GM12878 (cell line): ENCODE results near the gene NET1. TPM values are rescaled to one million over a fixed set of nuclear protein-coding genes. Genes with fewer than 3 reads are reported as not detected.

ENCODE experiments used
- ATAC-seq: fragments of 200-7000 bp; cut with Tn5 transposase; 3 replicates; pipeline ENCODE4 v1.9.1; 2020; ENCODE audit warnings: mild to moderate bottlenecking, moderate library complexity
- BruUV-seq: library from RNA; stranded (reverse); fragments of 400-500 nt; replicated peaks from 2 replicates; lab custom pipeline; 2021; lab: Mats Ljungman, UMichigan
- CTCF ChIA-PET: fragments of 300-600 bp; sonication (Branson Sonifier 250); formaldehyde crosslinking; extraction: SDS; loops from one replicate; lab custom pipeline; 2021; ENCODE audit warnings: inconsistent platforms; lab: Yijun Ruan, JAX
- POLR2A ChIA-PET: fragments of 350-600 bp; formaldehyde crosslinking; extraction: SDS; loops from one replicate; lab custom pipeline; 2021; ENCODE audit warnings: inconsistent platforms; lab: Charles Lee
- RAD21 ChIA-PET: fragments of 300-600 bp; sonication (Branson Sonifier 250); formaldehyde crosslinking; loops from one replicate; lab custom pipeline; 2023; ENCODE audit warnings: antibody characterized with exemption; ENCODE audit not compliant: unreplicated experiment; lab: Charles Lee
- SMC1A ChIA-PET: fragments of 300-600 bp; sonication (Branson Sonifier 250); formaldehyde crosslinking; loops from one replicate; lab custom pipeline; 2023; ENCODE audit not compliant: unreplicated experiment, uncharacterized antibody; lab: Charles Lee
- DNase-seq: peaks from one replicate; pipeline ENCODE4 v3.0.0-alpha.2; 2011; ENCODE audit warnings: low read depth, low spot score
- FAIRE-seq: peaks from 3 replicates; lab custom pipeline; 2011; peaks lifted over from hg19 to GRCh38; lab: Jason Lieb, UNC
- H2AFZ ChIP-seq: 2 replicates; pipeline ENCODE4 v1.6.0; 2011; ENCODE audit warnings: low read depth, low read length, control low read depth; ENCODE audit not compliant: control insufficient read depth
- H3K27ac ChIP-seq: 2 replicates; pipeline ENCODE4 v1.5.1; 2011; ENCODE audit warnings: control low read depth; ENCODE audit not compliant: control insufficient read depth, insufficient read depth
- H3K27me3 ChIP-seq, 2 experiments: replicated peaks in 1 of 2; 2 replicates each; pipeline versions ENCODE4 v1.6.0 to v1.6.1; 2011; ENCODE audit warnings: low read length in 1 of 2; ENCODE audit not compliant: control insufficient read depth in 2 of 2, insufficient read depth in 2 of 2
- H3K36me3 ChIP-seq, 2 experiments: 2 replicates each; pipeline ENCODE4 v1.5.1; 2011; ENCODE audit warnings: low read length in 1 of 2; ENCODE audit not compliant: control insufficient read depth in 2 of 2, insufficient read depth in 2 of 2
- H3K4me1 ChIP-seq: 2 replicates; pipeline ENCODE4 v1.6.1; 2011; ENCODE audit warnings: mild to moderate bottlenecking, low read length, moderate library complexity, mixed read lengths; ENCODE audit not compliant: control insufficient read depth, insufficient read depth
- H3K4me2 ChIP-seq: 2 replicates; pipeline ENCODE4 v1.6.0; 2011; ENCODE audit warnings: control low read depth; ENCODE audit not compliant: control insufficient read depth, insufficient read depth
- H3K4me3 ChIP-seq: fragments of 200-600 bp; sonication (generic); 2 replicates; pipeline ENCODE4 v1.5.1; 2016
- H3K79me2 ChIP-seq: 2 replicates; pipeline ENCODE4 v1.6.0; 2011; ENCODE audit warnings: low read length; ENCODE audit not compliant: control insufficient read depth, insufficient read depth
- H3K9ac ChIP-seq: 2 replicates; pipeline ENCODE4 v1.8.0; 2011; ENCODE audit warnings: low read length, control low read depth, mixed read lengths; ENCODE audit not compliant: control insufficient read depth, insufficient read depth
- H3K9me3 ChIP-seq: replicated peaks from 3 replicates; pipeline ENCODE4 v1.5.1; 2011; ENCODE audit warnings: mild to moderate bottlenecking, low read length; ENCODE audit not compliant: control insufficient read depth, insufficient read depth
- H4K20me1 ChIP-seq: 2 replicates; pipeline ENCODE4 v1.6.0; 2011; ENCODE audit not compliant: control insufficient read depth, insufficient read depth
- CEBPB ChIP-seq, 2 experiments: fragments of 150-350 bp in 1 of 2; IDR thresholded peaks; 2 replicates each; pipeline ENCODE4 v1.6.1; 2012 to 2014; ENCODE audit warnings: low read depth in 2 of 2, low read length in 2 of 2, borderline replicate concordance in 1 of 2, inconsistent platforms in 1 of 2
- CEBPZ ChIP-seq: fragments of 150-350 bp; IDR thresholded peaks from 2 replicates; pipeline ENCODE4 v1.6.1; 2016; ENCODE audit warnings: low read depth, low read length
- CHD1 ChIP-seq: IDR thresholded peaks from 2 replicates; pipeline ENCODE4 v1.6.1; 2012; ENCODE audit warnings: low read depth, low read length, improper control_type of control experiment
- ESRRA ChIP-seq: IDR thresholded peaks from 2 replicates; pipeline ENCODE4 v1.6.1; 2012; ENCODE audit warnings: mild to moderate bottlenecking, low read length, improper control_type of control experiment
- HSF1 ChIP-seq: fragments of 150-350 bp; IDR thresholded peaks from 2 replicates; pipeline ENCODE4 v1.6.1; 2014; ENCODE audit warnings: mild to moderate bottlenecking, low read depth, low read length
- KDM1A ChIP-seq: fragments of 200-600 bp; sonication (generic); IDR thresholded peaks from 2 replicates; pipeline ENCODE4 v1.6.1; 2016; ENCODE audit warnings: borderline replicate concordance
- MLLT1 ChIP-seq: fragments of 450-650 bp; IDR thresholded peaks from 2 replicates; pipeline ENCODE4 v1.6.1; 2016; ENCODE audit warnings: mild to moderate bottlenecking
- MYC ChIP-seq: IDR thresholded peaks from 2 replicates; pipeline ENCODE4 v1.6.1; 2011; ENCODE audit warnings: mild to moderate bottlenecking, low read length, moderate library complexity, inconsistent platforms; ENCODE audit not compliant: insufficient read depth, insufficient replicate concordance, insufficient read length, severe bottlenecking
- NFYB ChIP-seq: IDR thresholded peaks from 2 replicates; pipeline ENCODE4 v1.6.1; 2011; ENCODE audit warnings: low read depth, mild to moderate bottlenecking, low read length, improper control_type of control experiment, moderate library complexity; ENCODE audit not compliant: insufficient read depth
- RELA ChIP-seq: fragments of 450-650 bp; IDR thresholded peaks from 2 replicates; pipeline ENCODE4 v1.8.0; 2014; ENCODE audit warnings: borderline replicate concordance; ENCODE audit not compliant: partially characterized antibody
- USF1 ChIP-seq: IDR thresholded peaks from 2 replicates; pipeline ENCODE4 v1.6.1; 2011; ENCODE audit warnings: borderline replicate concordance, low read depth, mild to moderate bottlenecking, moderate library complexity, mixed read lengths, low read length; ENCODE audit not compliant: insufficient read depth; ENCODE audit errors: extremely low read length
- ZBTB11 ChIP-seq: fragments of 450-650 bp; formaldehyde crosslinking; IDR thresholded peaks from 2 replicates; pipeline ENCODE4 v1.5.0; 2022; ENCODE audit warnings: mild to moderate bottlenecking, missing genetic modification characterization
- ZNF24 ChIP-seq: fragments of 450-650 bp; IDR thresholded peaks from 2 replicates; pipeline ENCODE4 v1.6.1; 2017; ENCODE audit warnings: antibody characterized with exemption, mild to moderate bottlenecking
- WGBS: methylation state at CpG from one replicate; pipeline ENCODE4 v1.1.6; 2016; ENCODE audit warnings: low lambda C conversion rate; ENCODE audit not compliant: insufficient replicate concordance, insufficient coverage; ENCODE audit errors: missing lambda C conversion rate; 5-methylcytosine and 5-hydroxymethylcytosine counted together
- in situ Hi-C: fragments of 300-500 bp; cut with MboI; formaldehyde crosslinking; loops from 9 replicates; pipeline ENCODE4 v1.14.3; 2018; ENCODE audit warnings: mixed read lengths
- intact Hi-C: fragments of 100-400 bp; cut with micrococcal nuclease; formaldehyde crosslinking; loops from one replicate; pipeline ENCODE4 v1.14.2; 2022; ENCODE audit not compliant: unreplicated experiment
- polyA plus RNA-seq, 11 experiments: library from polyadenylated mRNA; depleted of rRNA in 4 of 11; unstranded in 6 of 11; stranded (reverse) in 5 of 11; fragments of >200 nt; fragmentation: Nextera tagmentation in 4 of 11; fragmentation: Illumina TruSeq in 1 of 11; extraction: Ambion mirVana in 4 of 11; extraction: Trizol in 1 of 11; gene quantifications; 1 replicate in 1 of 11; 2 replicates in 10 of 11; pipeline versions ENCODE4 v1.2.1 to v1.2.3, GENCODE V29; 2011 to 2016; ENCODE audit warnings: inconsistent platforms in 2 of 11, missing spikeins in 2 of 11, low read depth in 1 of 11
- total RNA-seq, 4 experiments: library from RNA; depleted of rRNA in 3 of 4; stranded (reverse); fragments of >200 nt in 3 of 4; fragmentation: Illumina TruSeq in 1 of 4; extraction: Trizol in 1 of 4; gene quantifications; 2 replicates each; pipeline versions ENCODE4 v1.2.1 to v1.2.3, GENCODE V29; 2013 to 2021

NET1 gene
- total and polyA plus RNA-seq, 10 of the 15 experiments (the other 5 are each of a cell fraction or from before 2014, with no cell fraction given) = 6.5 to 22.7 (median 18.4) TPM

- no peak overlapping the region for H3K9ac ChIP-seq
- no peaks in the 10 kb centered on the region for H3K36me3 ChIP-seq
- WGBS = 57% methylated on average over 12 of the region's 12 CpGs
- no peaks in the 10 kb centered on the region for H3K79me2 ChIP-seq
- CTCF ChIA-PET = no interaction called here
- H3K4me3 ChIP-seq = no peak overlapping the region
- no peaks in the 10 kb centered on the region; the same call in 1 of the 2 replicates for H3K4me1 ChIP-seq
- in situ Hi-C loops (no loop called here), intact Hi-C loops (no loop called here)
- no peak overlapping the region for H3K4me2 ChIP-seq
- RAD21 ChIA-PET = no interaction called here
- H3K9me3 ChIP-seq = no peaks in the 10 kb centered on the region; the same call in 2 of the 3 replicates
- FAIRE-seq (no peak), DNase-seq (no peak), ATAC-seq (no peak)
- H4K20me1 ChIP-seq = no peaks in the 10 kb centered on the region
- no peak overlapping the region for H2AFZ ChIP-seq
- no TSS peak for BruUV-seq
- peaks cover 6 to 13% of the 10 kb centered on the region in 2 experiments for H3K27me3 ChIP-seq
- no peak overlapping the region for H3K27ac ChIP-seq
- SMC1A ChIA-PET = no interaction called here
- POLR2A ChIA-PET = no interaction called here
- TF ChIP-seq CEBPZ (no peak), CHD1 (no peak), HSF1 (no peak), RELA (no peak), ZNF24 (no peak), ZBTB11 (CRISPR knock-in tag) (no peak), MYC (no peak), CEBPB (IDR thresholded peaks at IDR 0.05; ENCODE audit: borderline replicate concordance in 1 of 2, low read depth in 2 of 2, low read length in 2 of 2) (no peak), NFYB (no peak), USF1 (no peak), KDM1A (no peak), ESRRA (no peak), MLLT1 (no peak)
These were observed 68.8 kb downstream of the NET1 start for GRCh38 chr10:5481121-5481520.
